ENCODE measurements around the gene CSF3. TPM values are rescaled to one million over a fixed set of nuclear protein-coding genes. Genes with fewer than 3 reads are reported as not detected.
A peak's percentile ranks its signal among the peaks of the same experiment; 100 is the strongest.

Gene CSF3
- total RNA-seq, 2 donors from 2014 or later: 0.37 TPM; not detected in 1

DNA sequence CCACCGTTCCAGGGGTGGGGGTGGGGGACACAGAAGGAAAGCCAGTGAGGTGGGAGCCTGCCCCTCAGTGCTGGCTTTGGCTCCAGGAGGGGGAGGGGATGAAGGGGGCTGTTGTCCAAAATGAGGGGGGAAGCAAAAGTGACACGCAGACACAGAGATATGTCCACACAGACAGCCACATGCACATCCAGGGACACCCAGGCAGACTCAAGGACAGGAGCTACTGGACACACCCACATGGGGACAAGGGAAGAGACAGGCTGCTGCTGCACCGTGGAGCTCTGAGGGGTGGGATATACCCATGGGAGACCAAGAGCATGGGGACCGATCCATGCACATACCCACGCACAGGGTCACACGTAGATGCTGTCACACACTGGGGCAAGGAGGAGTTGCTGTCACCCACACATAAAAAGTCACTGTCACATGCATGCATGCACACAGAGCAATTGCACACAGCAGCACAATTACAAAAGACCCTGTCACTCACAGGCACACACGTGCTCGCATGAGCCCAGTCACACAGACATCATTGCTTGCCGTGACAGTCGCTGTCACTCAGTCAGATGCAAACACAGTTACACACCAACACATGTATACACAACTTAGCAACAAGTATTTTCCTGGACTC, 48.8 kb downstream of the CSF3 start:
- H3K9ac ChIP-seq (ENCODE audit: low read depth in 2 of 2, low read length in 2 of 2): peak overlapping the region; percentile 96 to 99
- H3K27me3 ChIP-seq: no peaks in the 10 kb centered on the region
- no peaks in the 10 kb centered on the region for H3K36me3 ChIP-seq
- peaks cover 23% of the 10 kb centered on the region for H3K4me1 ChIP-seq
- peak overlapping the region; percentile 77 for H3K27ac ChIP-seq
- peak overlapping the region; percentile 82 for H3K4me3 ChIP-seq
- intact Hi-C loops (cut with DNase I): loop anchor here (5.0 kb wide), 2 partner anchors 33 to 48 kb away; no protein-coding TSS in a partner anchor
- H3K9me3 ChIP-seq: no peaks in the 10 kb centered on the region
- TF ChIP-seq, protein P1, sequence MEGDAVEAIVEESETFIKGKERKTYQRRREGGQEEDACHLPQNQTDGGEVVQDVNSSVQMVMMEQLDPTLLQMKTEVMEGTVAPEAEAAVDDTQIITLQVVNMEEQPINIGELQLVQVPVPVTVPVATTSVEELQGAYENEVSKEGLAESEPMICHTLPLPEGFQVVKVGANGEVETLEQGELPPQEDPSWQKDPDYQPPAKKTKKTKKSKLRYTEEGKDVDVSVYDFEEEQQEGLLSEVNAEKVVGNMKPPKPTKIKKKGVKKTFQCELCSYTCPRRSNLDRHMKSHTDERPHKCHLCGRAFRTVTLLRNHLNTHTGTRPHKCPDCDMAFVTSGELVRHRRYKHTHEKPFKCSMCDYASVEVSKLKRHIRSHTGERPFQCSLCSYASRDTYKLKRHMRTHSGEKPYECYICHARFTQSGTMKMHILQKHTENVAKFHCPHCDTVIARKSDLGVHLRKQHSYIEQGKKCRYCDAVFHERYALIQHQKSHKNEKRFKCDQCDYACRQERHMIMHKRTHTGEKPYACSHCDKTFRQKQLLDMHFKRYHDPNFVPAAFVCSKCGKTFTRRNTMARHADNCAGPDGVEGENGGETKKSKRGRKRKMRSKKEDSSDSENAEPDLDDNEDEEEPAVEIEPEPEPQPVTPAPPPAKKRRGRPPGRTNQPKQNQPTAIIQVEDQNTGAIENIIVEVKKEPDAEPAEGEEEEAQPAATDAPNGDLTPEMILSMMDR (IDR thresholded peaks at IDR 0.05): no peak
- peak; percentile 62 for DNase-seq

DNA sequence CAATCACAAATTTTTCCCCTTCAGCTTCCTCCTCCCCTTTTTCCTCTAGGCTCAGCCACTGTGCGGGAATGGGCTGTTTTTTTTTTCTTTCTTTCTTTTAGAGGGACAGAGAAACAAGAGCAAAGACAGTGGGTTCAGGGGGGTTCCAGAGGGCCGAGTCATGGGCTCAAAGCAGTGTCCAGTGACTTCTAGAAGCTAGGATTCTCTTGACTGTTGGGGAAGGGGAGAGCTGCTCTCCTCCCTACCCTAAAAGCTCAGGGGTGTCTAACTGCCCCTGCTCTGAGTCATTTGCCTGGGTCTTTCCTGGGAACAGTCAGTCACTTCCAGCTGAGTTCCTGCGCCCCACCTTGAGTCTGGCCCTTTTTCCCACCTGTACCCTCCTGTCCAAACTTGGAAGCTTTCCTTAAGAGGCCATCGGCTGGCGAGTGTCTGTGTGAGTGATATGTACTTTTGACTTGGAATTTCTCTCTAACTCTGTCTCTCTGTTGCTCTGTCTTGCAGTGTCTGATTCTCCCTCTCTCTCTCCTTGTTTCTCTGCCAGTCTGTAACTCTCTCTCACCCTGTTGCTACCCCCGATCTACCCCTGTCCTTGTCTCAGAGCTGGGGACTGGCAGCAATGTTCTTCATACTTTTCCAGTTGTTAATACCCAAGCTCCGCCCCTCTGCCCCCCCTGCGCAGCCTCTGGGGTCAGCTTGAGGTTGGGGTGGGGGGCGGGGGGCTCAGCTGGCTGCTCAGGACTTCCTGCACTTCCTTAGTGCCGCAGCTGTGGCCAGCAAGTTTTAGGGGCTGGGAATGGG, 49.9 kb downstream of the CSF3 start:
- intact Hi-C loops (cut with DNase I): loop anchor here (5.0 kb wide), 2 partner anchors 32 to 47 kb away; no protein-coding TSS in a partner anchor
- TF ChIP-seq, protein P1 (IDR thresholded peaks at IDR 0.05): no peak
- peak overlapping the region; percentile 77 for H3K27ac ChIP-seq
- no peaks in the 10 kb centered on the region for H3K27me3 ChIP-seq
- no peaks in the 10 kb centered on the region for H3K9me3 ChIP-seq
- DNase-seq: no peak
- H3K4me3 ChIP-seq: peak overlapping the region; percentile 82
- H3K9ac ChIP-seq (ENCODE audit: low read depth in 2 of 2, low read length in 2 of 2): peak overlapping the region; percentile 50 to 99
- H3K4me1 ChIP-seq: peaks cover 33% of the 10 kb centered on the region
- H3K36me3 ChIP-seq: no peaks in the 10 kb centered on the region

DNA sequence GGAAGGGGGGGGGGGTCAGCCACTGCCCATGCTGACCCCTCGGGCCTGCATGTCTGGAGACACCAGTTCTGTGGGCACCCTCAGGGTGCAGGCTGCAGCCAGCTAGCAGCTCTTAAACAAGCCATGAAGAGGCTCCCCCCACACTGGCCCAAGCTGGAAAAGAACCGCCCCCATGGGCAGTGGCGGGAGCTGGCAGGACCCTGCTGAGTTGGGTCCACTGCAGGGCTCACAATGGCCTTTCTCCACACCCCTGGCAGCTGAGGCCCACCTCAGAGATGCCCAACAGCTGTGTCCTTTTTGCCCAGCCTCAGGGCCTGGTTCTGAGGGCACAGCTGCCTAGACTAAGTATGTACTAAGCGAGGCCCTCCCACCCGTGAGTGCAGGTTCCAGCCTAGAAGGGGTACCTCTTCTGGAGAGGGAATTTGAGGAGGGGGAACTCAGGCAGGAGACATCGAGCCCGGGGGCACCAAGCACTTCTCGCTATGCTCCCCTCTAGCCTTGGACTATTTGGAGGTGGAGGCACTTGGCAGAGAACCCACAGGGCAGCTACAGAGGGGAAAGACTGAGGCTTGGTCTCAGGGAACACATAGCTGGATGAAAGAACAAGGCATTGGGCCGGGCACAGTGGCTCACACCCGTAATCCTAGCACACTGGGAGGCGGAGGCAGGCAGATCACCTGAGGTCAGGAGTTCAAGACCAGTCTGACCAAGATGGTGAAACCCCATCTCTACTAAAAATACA, 50.7 kb downstream of the CSF3 start:
- intact Hi-C loops (cut with DNase I): no loop called here
- TF ChIP-seq, protein P1 (IDR thresholded peaks at IDR 0.05): no peak
- Histone ChIP-seq H3K9ac (ENCODE audit: low read depth in 2 of 2, low read length in 2 of 2) (peak overlapping the region in 1 of 2 donors; percentile 19), H3K4me3 (no peak overlapping the region), H3K27ac (peak overlapping the region; percentile 77), H3K27me3 (no peaks in the 10 kb centered on the region), H3K9me3 (no peaks in the 10 kb centered on the region), H3K36me3 (no peaks in the 10 kb centered on the region), H3K4me1 (peaks cover 39% of the 10 kb centered on the region)
- DNase-seq: no peak

Small RNA genes lying within 50 kb of the gene (microRNA-seq; reads per million reads assigned to microRNA genes)
- gene MIR6884: not detected

Other genes starting within 250 kb of the CSF3 start
- gene IKZF3, start 151.1 kb upstream of the CSF3 start, total RNA-seq: 1 to 10 TPM; 1.8 to 2.0 TPM
- gene ZPBP2, start 147.2 kb upstream of the CSF3 start, total RNA-seq: not detected
- 10 to 100 TPM; 68.2 to 79.7 TPM for gene GSDMB, start 96.8 kb upstream of the CSF3 start, total RNA-seq
- 10 to 100 TPM; 57.2 to 69.3 TPM for gene ORMDL3, start 87.8 kb upstream of the CSF3 start, total RNA-seq
- gene LRRC3C, start 87.7 kb upstream of the CSF3 start, total RNA-seq: not detected
- under 1 TPM; 0.17 to 0.90 TPM for gene GSDMA, start 52.4 kb upstream of the CSF3 start, total RNA-seq
- 100 to 1,000 TPM; 106 to 152 TPM for gene PSMD3, start 34.6 kb upstream of the CSF3 start, total RNA-seq
- gene MED24, start 39.0 kb downstream of the CSF3 start, total RNA-seq: 100 to 1,000 TPM in 1 of 2 donors, 10 to 100 TPM in 1; 80.1 to 111 TPM
- 10 to 100 TPM; 40.3 to 44.5 TPM for gene THRA, start 47.5 kb downstream of the CSF3 start, total RNA-seq
- 10 to 100 TPM in 1 of 2 donors, 1 to 10 TPM in 1; 4.8 to 18.8 TPM for gene NR1D1, start 85.1 kb downstream of the CSF3 start, total RNA-seq
- gene MSL1, start 106.5 kb downstream of the CSF3 start, total RNA-seq: 10 to 100 TPM; 77.0 to 81.0 TPM
- 10 to 100 TPM; 53.8 to 55.3 TPM for gene CASC3, start 125.1 kb downstream of the CSF3 start, total RNA-seq
- gene RAPGEFL1, start 162.0 kb downstream of the CSF3 start, total RNA-seq: 100 to 1,000 TPM in 1 of 2 donors, 10 to 100 TPM in 1; 98.2 to 108 TPM
- 10 to 100 TPM; 34.5 to 42.0 TPM for gene WIPF2, start 203.9 kb downstream of the CSF3 start, total RNA-seq